Adrenal gland (tissue), 12 donors: Measurements from ENCODE around the gene RNF166. TPM values are rescaled to one million over a fixed set of nuclear protein-coding genes. Genes with fewer than 3 reads are reported as not detected.

Experiments used
- DNase-seq, 7 donors: peaks; one replicate each; pipeline ENCODE4 v3.0.0-alpha.2; 2019 to 2020
- H3K27ac ChIP-seq, 5 donors: fragments of 200-600 bp; sonication (generic) in 4 of 5; 1 replicate in 3 of 5; 2 replicates in 2 of 5; pipeline versions ENCODE4 v1.5.1 to v1.8.0; 2016 to 2020; ENCODE audit warnings: mild to moderate bottlenecking in 1 of 5
- H3K27me3 ChIP-seq: fragments of 200-600 bp; 2 replicates; pipeline ENCODE4 v1.8.0; 2021
- H3K36me3 ChIP-seq, 2 donors: fragments of 200-600 bp; replicated peaks in 1 of 2; 1 replicate in 1 of 2; 2 replicates in 1 of 2; pipeline versions ENCODE4 v1.5.1 to v1.8.0; 2018 to 2022
- H3K4me1 ChIP-seq, 2 donors: fragments of 200-600 bp; replicated peaks in 1 of 2; 1 replicate in 1 of 2; 2 replicates in 1 of 2; pipeline versions ENCODE4 v1.5.1 to v1.8.0; 2018 to 2021
- H3K4me3 ChIP-seq, 4 donors: fragments of 200-600 bp; sonication (generic) in 3 of 4; one replicate each; pipeline ENCODE4 v1.5.1; 2016 to 2018
- H3K9me3 ChIP-seq, 3 donors: fragments of 200-600 bp; sonication (generic) in 1 of 3; replicated peaks in 1 of 3; 1 replicate in 2 of 3; 2 replicates in 1 of 3; pipeline versions ENCODE4 v1.5.1 to v1.8.0; 2016 to 2021
- POLR2A ChIP-seq, 2 donors: fragments of 450-650 bp; IDR thresholded peaks; one replicate each; pipeline ENCODE4 v1.6.1; 2017; ENCODE audit warnings: antibody characterized with exemption in 2 of 2, mild to moderate bottlenecking in 2 of 2, moderate library complexity in 1 of 2
- WGBS, 4 donors: extraction: QIAGEN DNeasy Blood & Tissue Kit in 2 of 4; methylation state at CpG; one replicate each; pipeline versions ENCODE4 v1.1.5 to v1.1.7; 2013 to 2017; 5-methylcytosine and 5-hydroxymethylcytosine counted together
- intact Hi-C, 2 donors: fragments of 100-400 bp; cut with DNase I; formaldehyde crosslinking; loops; one replicate each; pipeline versions ENCODE4 v1.14.1 to v1.15.0; 2022 to 2023
- polyA plus RNA-seq, 3 donors: library from polyadenylated mRNA; stranded (reverse); fragments of 200-250 nt in 2 of 3; fragments of 350-450 nt in 1 of 3; fragmentation: Illumina TruSeq in 1 of 3; extraction: RNeasy Lipid Tissue Mini Kit (QIAGEN cat#74804) in 1 of 3; gene quantifications; one replicate each; pipeline ENCODE4 v1.2.3, GENCODE V29; 2013 to 2014
- total RNA-seq, 9 donors: library from RNA; depleted of rRNA in 4 of 9; stranded (reverse); fragments of >200 nt in 4 of 9; fragments of 120-200 nt in 1 of 9; fragmentation: NEBNext Ultra II Directional in 1 of 9; extraction: Animal tissue kit (Norgen Biotek cat#: 25700) in 1 of 9; gene quantifications; one replicate each; pipeline versions ENCODE4 v1.1.0 to v1.2.4, GENCODE V29; 2013 to 2023
- TF ChIP-seq, protein P1 (sequence below), 6 experiments: fragments of 450-650 bp in 4 of 6; fragments of 200-600 bp in 2 of 6; sonication (generic) in 1 of 6; IDR thresholded peaks; 1 replicate in 5 of 6; 2 replicates in 1 of 6; pipeline versions ENCODE4 v1.5.1 to v1.8.0; 2016 to 2021; ENCODE audit warnings: antibody characterized with exemption in 6 of 6, mild to moderate bottlenecking in 2 of 6, moderate library complexity in 1 of 6
- donor health status: healthy with polysubstance abuse.
- donor health status: Bipolar disorder and iron deficiency.
- donor health status: DM: yes; HTN: yes; CAD: no.
- donor health status: DM: no; HTN: no; CAD: no.
- donor health status: DM: no; HTN: no; CAD: no.
- donor health status: DM: yes; HTN: yes; CAD: no.

The RNF166 gene
- total and polyA plus RNA-seq, 12 donors = 3.0 to 86.3 (median 28.5) TPM

DNA sequence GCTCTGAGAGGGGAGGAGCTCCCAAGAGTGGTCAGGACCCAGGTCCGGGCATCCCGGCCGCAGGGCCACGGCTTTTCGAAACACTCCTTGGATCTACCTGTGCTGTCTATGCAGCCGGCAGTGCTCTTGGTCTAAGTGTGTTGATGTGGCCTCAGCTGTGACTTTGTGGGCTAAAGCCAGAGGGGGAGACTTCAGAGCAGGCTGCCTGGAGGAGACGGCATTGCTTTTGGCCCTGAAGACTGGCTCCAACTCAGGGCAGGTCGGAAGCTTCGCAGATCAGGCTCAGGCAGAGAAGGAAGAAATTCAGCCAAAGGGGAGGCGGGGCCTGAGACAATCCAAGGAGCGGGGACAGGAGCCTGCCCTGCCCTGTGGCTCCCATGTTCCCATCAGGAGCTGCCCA, 47.4 kb upstream of the RNF166 start:
- no peak overlapping the region for H3K27ac ChIP-seq
- no peak overlapping the region for H3K4me3 ChIP-seq
- DNase-seq = no peak
- TF ChIP-seq, protein P1, sequence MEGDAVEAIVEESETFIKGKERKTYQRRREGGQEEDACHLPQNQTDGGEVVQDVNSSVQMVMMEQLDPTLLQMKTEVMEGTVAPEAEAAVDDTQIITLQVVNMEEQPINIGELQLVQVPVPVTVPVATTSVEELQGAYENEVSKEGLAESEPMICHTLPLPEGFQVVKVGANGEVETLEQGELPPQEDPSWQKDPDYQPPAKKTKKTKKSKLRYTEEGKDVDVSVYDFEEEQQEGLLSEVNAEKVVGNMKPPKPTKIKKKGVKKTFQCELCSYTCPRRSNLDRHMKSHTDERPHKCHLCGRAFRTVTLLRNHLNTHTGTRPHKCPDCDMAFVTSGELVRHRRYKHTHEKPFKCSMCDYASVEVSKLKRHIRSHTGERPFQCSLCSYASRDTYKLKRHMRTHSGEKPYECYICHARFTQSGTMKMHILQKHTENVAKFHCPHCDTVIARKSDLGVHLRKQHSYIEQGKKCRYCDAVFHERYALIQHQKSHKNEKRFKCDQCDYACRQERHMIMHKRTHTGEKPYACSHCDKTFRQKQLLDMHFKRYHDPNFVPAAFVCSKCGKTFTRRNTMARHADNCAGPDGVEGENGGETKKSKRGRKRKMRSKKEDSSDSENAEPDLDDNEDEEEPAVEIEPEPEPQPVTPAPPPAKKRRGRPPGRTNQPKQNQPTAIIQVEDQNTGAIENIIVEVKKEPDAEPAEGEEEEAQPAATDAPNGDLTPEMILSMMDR (IDR thresholded peaks at IDR 0.05) = no peak
- no peak for TF ChIP-seq POLR2A (IDR thresholded peaks at IDR 0.05)
- H3K4me1 ChIP-seq = no peaks in the 10 kb centered on the region
- H3K36me3 ChIP-seq = no peaks in the 10 kb centered on the region
- no peaks in the 10 kb centered on the region for H3K27me3 ChIP-seq
- intact Hi-C loops = no loop called here
- no peaks in the 10 kb centered on the region for H3K9me3 ChIP-seq
- WGBS, 4 donors = 75 to 94% (median 86%) methylated on average over 6 to 11 of the region's 11 CpGs

DNA sequence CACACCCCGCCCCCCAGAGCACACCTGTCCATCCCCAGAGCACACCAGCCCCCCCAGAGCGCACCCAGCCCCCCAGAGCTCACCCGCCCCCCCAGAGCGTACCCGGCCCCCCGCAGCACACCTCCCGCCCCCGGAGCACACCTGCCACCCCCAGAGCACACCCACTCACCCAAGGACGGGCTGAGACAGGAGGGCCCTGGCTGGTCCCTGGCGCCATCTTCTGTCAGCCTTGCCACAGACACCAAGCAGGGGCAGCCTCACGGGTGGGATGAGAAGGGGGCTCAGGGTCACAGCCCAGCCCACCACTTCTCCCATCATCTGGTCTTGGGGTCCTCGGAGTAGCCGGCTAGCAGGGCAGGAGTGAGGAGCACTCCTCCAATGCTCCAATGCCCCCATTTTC, 47.0 kb upstream of the RNF166 start:
- no peak overlapping the region for H3K4me3 ChIP-seq
- H3K9me3 ChIP-seq = no peaks in the 10 kb centered on the region
- no peak overlapping the region for H3K27ac ChIP-seq
- no peak for DNase-seq
- WGBS, 4 donors = 75 to 100% (median 83%) methylated on average over 2 to 13 of the region's 13 CpGs; no CpG with 5 or more reads in 1 of the 4 donors
- intact Hi-C loops = no loop called here
- TF ChIP-seq, protein P1 (IDR thresholded peaks at IDR 0.05) = no peak
- no peak for TF ChIP-seq POLR2A (IDR thresholded peaks at IDR 0.05)
- H3K27me3 ChIP-seq = no peaks in the 10 kb centered on the region
- no peaks in the 10 kb centered on the region for H3K4me1 ChIP-seq
- H3K36me3 ChIP-seq = no peaks in the 10 kb centered on the region

DNA sequence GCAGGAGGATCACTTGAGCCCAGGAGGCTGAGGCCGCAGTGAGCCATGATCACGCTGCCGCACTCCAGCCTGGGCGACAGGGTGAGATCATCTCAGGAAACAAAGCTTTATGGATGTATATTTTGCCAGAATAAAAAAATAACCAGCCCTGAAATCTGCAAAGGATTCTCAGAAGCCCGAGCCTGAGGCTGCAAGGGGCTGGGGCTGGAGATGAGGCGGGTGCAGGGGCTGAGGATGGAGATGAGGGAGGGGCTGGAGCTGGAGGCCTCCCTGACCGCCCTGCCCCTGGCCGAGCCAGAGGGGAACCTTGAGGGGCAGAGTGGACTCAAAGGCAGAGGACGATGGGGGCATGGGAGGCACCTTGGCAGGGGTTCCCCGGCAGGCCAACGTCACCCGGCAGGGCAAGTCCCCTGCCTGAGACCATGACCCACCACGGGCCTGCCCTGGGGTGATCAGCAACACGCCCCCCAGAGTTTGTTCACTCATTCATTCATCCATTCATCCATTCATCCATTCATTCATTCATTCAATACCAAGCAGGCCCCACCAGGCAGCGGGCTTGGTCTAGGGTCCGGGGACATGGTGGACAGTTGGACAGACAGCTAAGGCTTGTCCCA, 46.3 kb upstream of the RNF166 start:
- H3K9me3 ChIP-seq = no peaks in the 10 kb centered on the region
- intact Hi-C loops = no loop called here
- no peak for TF ChIP-seq POLR2A (IDR thresholded peaks at IDR 0.05)
- TF ChIP-seq, protein P1 (IDR thresholded peaks at IDR 0.05) = no peak
- no peaks in the 10 kb centered on the region for H3K4me1 ChIP-seq
- no peak for DNase-seq
- no peak overlapping the region for H3K4me3 ChIP-seq
- no peaks in the 10 kb centered on the region for H3K36me3 ChIP-seq
- WGBS, 4 donors = 88 to 96% (median 92%) methylated on average over 14 to 16 of the region's 16 CpGs
- H3K27me3 ChIP-seq = no peaks in the 10 kb centered on the region
- H3K27ac ChIP-seq = no peak overlapping the region

DNA sequence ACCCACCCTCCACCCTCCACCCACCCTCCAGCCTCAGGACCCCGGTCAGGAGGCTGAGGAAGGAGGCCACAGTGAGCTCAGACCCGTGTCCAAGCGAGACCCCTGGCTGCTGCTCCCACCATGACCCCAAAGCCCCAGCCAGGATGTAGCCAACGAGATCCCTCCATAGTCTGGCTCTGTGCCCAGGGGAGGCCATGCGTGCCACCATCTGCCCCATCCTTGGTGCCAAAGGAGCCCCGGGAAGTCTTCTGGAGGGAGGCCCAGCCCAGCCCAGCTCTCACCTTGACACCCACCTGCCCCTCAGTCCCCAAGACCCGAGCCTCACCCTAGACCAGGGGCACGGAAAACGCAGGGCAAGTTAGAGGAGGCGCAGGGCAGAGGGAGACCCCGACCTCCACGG, 44.6 kb upstream of the RNF166 start:
- Histone ChIP-seq H3K27me3 (no peaks in the 10 kb centered on the region), H3K27ac (no peak overlapping the region), H3K4me1 (no peaks in the 10 kb centered on the region), H3K4me3 (no peak overlapping the region), H3K9me3 (no peaks in the 10 kb centered on the region), H3K36me3 (no peaks in the 10 kb centered on the region)
- WGBS, 4 donors = 78 to 85% (median 82%) methylated on average over 9 to 12 of the region's 12 CpGs; no CpG with 5 or more reads in 1 of the 4 donors
- TF ChIP-seq, protein P1 (IDR thresholded peaks at IDR 0.05) = no peak
- no peak for TF ChIP-seq POLR2A (IDR thresholded peaks at IDR 0.05)
- no peak for DNase-seq
- intact Hi-C loops = no loop called here
